Astrocyte of the hippocampus (primary cell): ENCODE measurements around the gene ZNF256.
A peak's percentile ranks its signal among the peaks of the same experiment; 100 is the strongest.

Experiments
- DNase-seq: peaks from one replicate; pipeline ENCODE4 v3.0.0; 2011; ENCODE audit warnings: low read depth, low spot score

ZNF256 gene

DNA sequence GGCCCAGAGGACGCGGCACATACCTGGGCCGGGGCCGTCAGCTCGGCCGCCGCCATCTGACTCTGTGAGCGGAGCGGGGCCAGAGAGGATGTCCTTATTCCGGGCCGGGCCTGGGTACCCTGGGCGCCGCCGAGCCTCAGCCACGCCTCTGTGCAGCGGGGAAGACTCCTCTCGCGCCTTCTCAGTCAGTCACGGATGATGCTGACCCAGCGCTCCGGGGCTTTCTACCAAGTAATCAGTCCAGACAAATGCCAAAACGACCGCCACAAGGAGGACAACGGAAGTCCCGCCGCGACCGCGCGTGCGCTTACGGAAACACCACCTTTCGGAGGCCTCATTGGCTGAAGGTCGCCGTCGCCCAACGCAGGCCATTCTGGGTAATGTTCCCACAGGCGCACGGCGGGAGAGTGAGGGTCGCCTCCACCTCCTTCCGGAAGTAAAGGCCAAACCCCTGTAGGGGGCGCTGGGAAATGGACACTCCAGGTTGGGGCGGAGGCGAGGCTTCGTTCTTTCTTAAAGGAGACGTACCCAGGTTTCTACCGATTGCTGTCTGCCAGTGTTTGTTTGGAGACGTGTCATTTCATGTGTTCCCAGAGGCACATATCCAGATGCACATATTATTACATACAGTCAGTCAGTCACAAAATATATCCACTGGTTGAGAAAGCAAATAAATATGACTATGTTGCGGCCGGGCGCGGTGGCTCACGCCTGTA lies at the start of gene ZNF256:
TSS of gene ZNF256 (minus strand) at position 288 of the 716 bp plus-strand sequence. CDS start at position 56, 232 bp downstream.
- DNase-seq: peak; percentile 98

GRCh38 chr19:57992841-57993240 lies 45.3 kb upstream of the ZNF256 start:
- no peak for DNase-seq

- peak; percentile 5 for DNase-seq
Observed at GRCh38 chr19:57978586-57979289, 31.2 kb upstream of the ZNF256 start.

DNA sequence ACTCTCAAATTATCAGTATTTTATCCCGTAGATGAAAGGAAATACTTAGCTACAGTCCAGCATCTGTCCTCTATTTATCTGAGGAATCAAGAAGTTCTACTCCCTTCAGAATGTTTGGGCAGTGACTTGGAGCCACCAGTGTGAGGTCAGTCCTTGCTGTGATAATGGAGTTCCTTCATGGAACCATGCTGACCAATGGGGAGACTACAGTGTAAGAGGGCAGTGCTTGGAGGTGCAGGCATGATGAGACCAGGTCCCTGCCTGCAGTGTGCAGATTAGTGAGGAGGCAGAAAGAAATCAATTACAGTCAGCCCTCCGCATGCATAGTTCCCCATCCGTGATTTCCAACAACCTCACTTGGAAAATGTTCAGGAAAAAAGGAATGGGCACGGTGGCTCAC lies 26.9 kb upstream of the ZNF256 start, which contains the start of gene C19orf18:
TSS of gene C19orf18 (minus strand) at position 101 of the 400 bp plus-strand sequence. CDS start 102 bp downstream, outside the sequence.
- DNase-seq: no peak

GRCh38 chr19:57964761-57965160 lies 17.3 kb upstream of the ZNF256 start:
- no peak for DNase-seq

DNA sequence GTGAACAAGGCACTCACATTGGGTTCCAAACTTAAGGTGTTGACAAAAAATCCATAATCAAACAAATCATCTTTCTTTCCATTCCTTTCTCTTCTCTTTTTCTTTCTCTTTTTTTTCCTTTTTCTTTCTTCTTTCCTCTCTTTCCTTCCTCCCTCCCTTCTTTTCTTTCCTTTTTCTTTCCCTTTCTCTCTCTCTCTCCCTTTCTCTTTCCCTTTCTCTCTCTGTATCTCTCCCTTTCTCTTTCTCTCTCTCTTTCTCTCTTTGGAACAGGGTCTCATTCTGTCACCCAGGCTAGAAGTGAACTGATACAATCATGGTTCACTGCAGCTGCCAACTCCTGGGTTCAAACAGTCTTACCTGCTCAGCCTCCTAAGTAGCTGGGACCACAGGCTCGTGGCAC lies 14.3 kb upstream of the ZNF256 start:
- no peak for DNase-seq

DNA sequence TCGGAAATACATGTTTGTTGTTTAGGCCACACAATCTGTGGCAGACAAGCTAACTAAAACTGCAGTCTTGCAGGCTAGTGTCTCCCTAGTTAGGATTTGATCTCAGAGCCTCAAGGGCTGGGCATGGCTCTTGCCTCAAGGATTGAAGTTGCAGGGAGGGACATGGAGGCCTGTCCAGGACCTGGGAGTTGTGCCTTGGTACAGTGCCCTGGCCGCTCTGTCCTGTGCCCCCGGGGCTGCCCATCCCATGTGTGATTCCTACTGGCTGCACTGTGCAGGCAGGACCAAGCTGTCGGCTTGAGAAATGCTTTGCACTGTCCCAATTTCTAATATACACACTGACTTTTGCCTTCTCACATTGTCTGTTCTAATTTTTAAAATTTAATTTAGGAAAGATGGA lies 7.5 kb upstream of the ZNF256 start:
- DNase-seq: no peak

- DNase-seq: no peak
Observed at GRCh38 chr19:57949702-57950101, 2.2 kb upstream of the ZNF256 start.

- no peak for DNase-seq
Observed at GRCh38 chr19:57949296-57949695, 1.8 kb upstream of the ZNF256 start.

GRCh38 chr19:57947088-57947418 lies 453 bp downstream of the ZNF256 start:
- no peak for DNase-seq

DNA sequence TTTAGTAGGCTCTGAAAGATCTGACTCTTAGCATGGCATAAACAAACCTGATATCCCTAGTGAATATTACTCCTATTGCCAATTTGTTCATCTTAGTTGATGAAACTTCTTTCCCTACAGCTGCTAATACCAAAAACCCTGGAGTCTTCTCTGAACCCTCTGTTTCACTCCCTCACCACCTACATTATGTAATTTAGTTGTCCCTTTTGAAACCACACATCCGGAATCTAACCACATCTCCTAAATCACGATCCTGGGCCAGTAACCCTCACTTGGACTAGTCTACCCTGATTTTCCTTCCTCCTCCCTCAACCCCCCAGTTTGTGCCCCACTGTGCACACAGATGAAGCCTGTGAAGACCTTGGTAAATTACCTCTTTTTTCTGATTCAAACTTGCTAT lies 1.2 kb downstream of the ZNF256 start:
- DNase-seq: no peak

DNA sequence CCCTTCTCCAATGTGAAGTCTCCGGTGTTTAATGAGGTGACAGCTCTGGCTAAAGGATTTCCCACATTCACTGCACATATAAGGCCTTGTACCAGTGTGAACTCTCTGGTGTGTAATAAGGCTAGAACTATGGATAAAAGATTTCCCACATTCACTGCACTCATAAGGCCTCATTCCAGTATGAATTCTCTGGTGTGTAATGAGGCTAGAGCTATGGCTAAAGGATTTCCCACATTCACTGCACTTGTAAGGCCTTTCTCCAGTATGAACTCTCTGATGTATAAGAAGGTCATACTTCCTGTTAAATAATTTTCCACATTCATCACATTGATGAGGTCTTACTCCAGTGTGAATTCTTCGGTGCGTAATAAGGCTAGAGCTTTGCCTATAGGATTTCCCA lies 5.9 kb downstream of the ZNF256 start:
- no peak for DNase-seq

GRCh38 chr19:57935731-57936130 lies 11.8 kb downstream of the ZNF256 start:
- DNase-seq: no peak

DNA sequence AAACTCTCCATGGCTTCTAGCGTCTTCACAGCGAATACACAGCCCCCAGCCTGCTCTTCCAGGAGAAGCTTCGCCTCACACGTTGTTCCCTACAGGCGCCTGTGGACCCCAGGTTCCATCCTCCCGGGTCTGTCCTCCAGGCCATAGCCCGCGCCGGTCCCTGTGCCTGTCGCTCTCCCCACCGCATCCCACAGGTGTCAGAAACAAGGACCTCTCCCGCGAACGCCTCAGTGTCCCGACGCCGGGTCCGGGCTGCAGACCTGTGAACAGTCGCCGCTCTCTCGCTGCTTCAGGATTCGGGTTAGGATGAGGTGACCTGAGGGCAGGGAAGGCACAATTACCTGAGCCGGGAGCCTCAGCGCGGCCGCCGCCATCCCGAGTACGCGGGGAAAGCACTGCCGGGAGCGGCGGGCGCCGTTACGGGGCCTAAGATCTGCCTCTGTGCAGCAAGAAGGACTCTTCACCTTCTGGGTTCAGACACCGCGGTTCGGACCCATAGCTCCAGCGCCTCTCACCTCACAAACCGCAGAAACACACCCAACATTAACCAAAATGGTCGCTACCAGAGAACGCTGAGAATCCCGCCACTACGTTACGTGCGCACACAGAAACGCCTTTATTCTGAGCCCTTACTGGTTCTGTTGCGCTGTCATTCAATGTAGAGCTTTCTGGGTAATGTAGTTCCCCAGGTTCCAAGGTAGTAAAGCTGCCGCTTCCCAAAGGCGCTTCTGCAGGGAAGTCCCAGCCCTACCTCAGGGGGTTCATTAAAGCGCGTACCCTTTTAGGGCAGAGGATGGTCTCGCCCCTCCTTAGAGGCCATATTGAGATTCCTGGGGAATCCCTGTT lies 12.5 kb downstream of the ZNF256 start, which contains the start of gene ZNF418:
TSS of gene ZNF418 (minus strand) at position 583 of the 846 bp plus-strand sequence. CDS start 1,580 bp downstream, outside the sequence.
- peak; percentile 91 for DNase-seq

- DNase-seq: no peak
Observed at GRCh38 chr19:57927587-57927986, 19.9 kb downstream of the ZNF256 start.

- peak; percentile 96 for DNase-seq
Observed at GRCh38 chr19:57916168-57916995, 31.1 kb downstream of the ZNF256 start, which contains the start of gene ZNF417. TSS of gene ZNF417 (minus strand) at chr19:57916592. CDS start at chr19:57916411, 181 bp downstream.

DNA sequence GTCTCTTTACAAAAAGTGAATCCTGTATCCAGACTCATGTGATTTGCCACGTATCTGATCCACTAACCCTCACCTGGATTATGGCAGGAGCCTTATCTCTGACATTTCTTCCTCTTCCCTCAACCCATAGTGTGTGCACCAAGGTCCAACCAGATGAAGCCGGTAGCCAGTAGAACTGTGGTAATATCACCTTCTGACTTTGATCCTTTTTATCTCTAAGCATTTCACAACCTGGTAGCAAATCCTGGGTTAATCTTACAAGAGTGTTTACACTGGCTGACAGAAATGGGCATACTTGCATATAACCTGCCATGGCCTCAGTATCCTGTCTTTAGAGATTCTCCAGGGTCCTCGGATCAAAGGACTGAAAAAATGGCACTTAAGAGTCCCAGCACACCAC lies 33.0 kb downstream of the ZNF256 start:
- DNase-seq: no peak

DNA sequence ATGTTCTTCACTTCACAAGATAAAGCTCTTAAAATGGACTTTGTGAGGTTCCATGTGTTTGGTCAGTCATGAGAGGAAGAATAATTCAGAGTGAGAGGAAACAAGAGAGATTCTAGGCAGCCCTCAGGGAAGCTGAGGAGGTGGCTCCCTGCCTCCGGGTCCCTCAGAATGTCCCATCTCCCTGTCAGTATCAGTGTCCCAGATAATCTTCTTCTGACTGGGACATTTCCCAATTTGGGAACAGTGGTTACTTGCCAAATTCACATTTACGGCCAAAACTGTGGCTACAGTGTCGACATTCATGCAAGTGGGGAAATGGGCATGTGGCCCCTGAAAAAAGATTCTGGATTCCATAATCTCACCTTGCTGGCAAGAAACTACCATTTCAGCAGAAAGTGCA lies 40.1 kb downstream of the ZNF256 start:
- DNase-seq: no peak

DNA sequence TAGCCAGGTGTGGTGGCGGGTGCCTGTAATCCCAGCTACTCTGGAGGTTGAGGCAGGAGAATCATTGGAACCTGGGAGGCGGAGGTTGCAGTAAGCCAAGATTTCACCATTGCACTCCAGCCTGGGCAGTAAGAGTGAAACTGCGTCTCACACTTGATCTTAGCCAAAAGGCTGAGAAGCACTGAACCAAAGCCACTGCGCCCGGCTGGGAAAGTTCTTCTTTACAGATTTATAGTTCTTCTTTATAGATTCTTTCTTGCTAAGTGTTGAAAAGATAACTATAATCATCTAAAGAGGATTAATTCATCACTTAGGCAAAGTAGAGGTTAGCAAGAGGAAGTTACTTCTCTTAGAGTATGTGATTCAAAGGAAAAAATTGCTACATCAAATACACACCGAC lies 42.2 kb downstream of the ZNF256 start:
- DNase-seq: no peak

DNA sequence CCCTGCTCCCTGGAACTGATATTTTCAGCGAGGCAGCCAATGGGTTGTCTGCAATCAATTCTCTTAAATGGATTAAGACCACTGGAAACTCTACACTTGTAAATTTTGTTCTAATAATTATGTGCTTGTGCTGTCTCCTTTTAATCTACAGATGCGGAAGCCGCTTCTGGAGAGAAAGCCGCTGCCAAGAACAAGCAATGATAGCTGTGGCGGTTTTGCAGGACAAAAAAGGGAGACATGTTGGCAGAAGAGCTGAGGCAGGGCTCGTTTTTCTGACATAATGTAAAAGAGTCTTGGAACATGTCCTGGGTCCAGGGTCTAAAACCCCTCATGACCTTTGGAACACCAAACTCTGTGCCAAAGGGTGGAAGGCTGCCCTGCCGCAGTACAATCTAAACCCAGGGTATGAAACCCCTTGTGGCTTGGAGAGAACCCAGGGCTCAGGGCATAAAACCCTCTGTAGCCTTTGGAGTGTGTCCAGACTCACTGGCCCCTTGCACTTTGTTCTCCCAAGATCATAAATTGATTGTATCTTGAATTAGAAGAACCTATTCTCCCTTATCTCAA lies 43.8 kb downstream of the ZNF256 start:
- DNase-seq: no peak

DNA sequence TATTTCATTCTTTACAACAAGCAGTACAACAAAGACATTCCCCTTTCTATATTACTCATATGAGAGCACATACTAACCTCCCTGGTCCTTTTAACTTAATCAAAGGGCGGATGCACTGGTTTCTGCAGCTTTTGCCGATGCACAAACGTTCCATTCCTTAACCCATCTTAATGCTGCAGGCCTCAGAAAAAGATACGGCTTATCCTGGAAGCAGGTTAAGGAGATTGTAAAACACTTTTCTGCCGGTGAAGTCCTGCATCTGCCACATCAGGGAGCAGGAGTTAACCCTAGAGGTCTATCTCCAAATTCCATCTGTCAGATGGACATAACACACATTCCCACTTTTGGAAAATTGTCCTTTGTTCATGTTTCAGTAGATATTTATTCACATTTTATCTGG lies 47.2 kb downstream of the ZNF256 start:
- no peak for DNase-seq
